T-helper 2 cell treated with Interferon-gamma antibody and Interleukin-4, amounts not matched to agents 5 μg/mL and 100 μg/mL, for 36 hours (primary cell): ENCODE measurements around the gene TSHZ1.
"Not testable (repeated sequence)": the region's sequence is repeated elsewhere in the genome, so short reads cannot be mapped to it uniquely, and the experiment has no call there.

Source experiments
- DNase-seq: peaks from one replicate; pipeline ENCODE4 v3.0.0; 2021; ENCODE audit warnings: low spot score
- H3K27ac Mint-ChIP-seq: one replicate; pipeline ENCODE4 v1.8.0; 2021; ENCODE audit warnings: mild to moderate bottlenecking, mixed read lengths
- H3K27me3 Mint-ChIP-seq: one replicate; pipeline ENCODE4 v1.8.0; 2021; ENCODE audit warnings: low read depth, mixed read lengths
- H3K36me3 Mint-ChIP-seq: one replicate; pipeline ENCODE4 v1.8.0; 2021; ENCODE audit warnings: low read depth, mixed read lengths
- H3K4me1 Mint-ChIP-seq: one replicate; pipeline ENCODE4 v1.8.0; 2021; ENCODE audit warnings: low read depth, mixed read lengths
- H3K4me3 Mint-ChIP-seq: one replicate; pipeline ENCODE4 v1.8.0; 2022; ENCODE audit warnings: mild to moderate bottlenecking, moderate library complexity, mixed read lengths
- H3K9me3 Mint-ChIP-seq: one replicate; pipeline ENCODE4 v1.8.0; 2021; ENCODE audit warnings: mixed read lengths

TSHZ1 gene

GRCh38 chr18:75172299-75173124, 38.1 kb upstream of the TSHZ1 start:
- Mint-ChIP-seq H3K36me3 (no peaks in the 10 kb centered on the region), H3K4me1 (no peaks in the 10 kb centered on the region), H3K27ac (no peak overlapping the region), H3K9me3 (no peaks in the 10 kb centered on the region), H3K27me3 (no peaks in the 10 kb centered on the region), H3K4me3 (no peak overlapping the region)
- DNase-seq: no peak

DNA sequence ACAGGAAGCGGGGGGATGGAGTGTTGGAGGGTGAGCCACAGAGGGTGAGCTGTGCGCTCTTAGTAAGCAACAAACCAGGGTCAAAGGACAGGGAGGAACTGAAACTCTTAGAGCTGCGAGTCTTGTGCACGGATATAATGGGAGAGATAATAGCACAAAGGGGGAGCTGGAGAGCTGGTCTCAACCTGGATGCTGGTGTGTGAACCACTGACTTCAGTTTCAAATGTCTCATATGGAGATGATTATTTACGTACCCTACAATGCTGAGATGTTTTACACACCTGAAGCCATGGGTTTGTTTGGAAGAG, 37.5 kb upstream of the TSHZ1 start:
- Mint-ChIP-seq H3K9me3 (no peaks in the 10 kb centered on the region), H3K27ac (no peak overlapping the region), H3K36me3 (no peaks in the 10 kb centered on the region), H3K27me3 (no peaks in the 10 kb centered on the region), H3K4me1 (no peaks in the 10 kb centered on the region), H3K4me3 (no peak overlapping the region)
- no peak for DNase-seq

- H3K27me3 Mint-ChIP-seq: no peaks in the 10 kb centered on the region
- no peaks in the 10 kb centered on the region for H3K4me1 Mint-ChIP-seq
- H3K27ac Mint-ChIP-seq: no peak overlapping the region
- no peak for DNase-seq
- H3K9me3 Mint-ChIP-seq: no peaks in the 10 kb centered on the region
- no peak overlapping the region for H3K4me3 Mint-ChIP-seq
- no peaks in the 10 kb centered on the region for H3K36me3 Mint-ChIP-seq
Measured at GRCh38 chr18:75173738-75174137, 36.9 kb upstream of the TSHZ1 start.

GRCh38 chr18:75176849-75177248, 33.7 kb upstream of the TSHZ1 start:
- H3K27ac Mint-ChIP-seq: no peak overlapping the region
- peaks cover 8% of the 10 kb centered on the region for H3K27me3 Mint-ChIP-seq
- no peaks in the 10 kb centered on the region for H3K4me1 Mint-ChIP-seq
- no peak overlapping the region for H3K4me3 Mint-ChIP-seq
- no peaks in the 10 kb centered on the region for H3K36me3 Mint-ChIP-seq
- DNase-seq: no peak
- H3K9me3 Mint-ChIP-seq: no peaks in the 10 kb centered on the region

GRCh38 chr18:75178376-75178775, 32.2 kb upstream of the TSHZ1 start:
- Mint-ChIP-seq H3K27ac (no peak overlapping the region), H3K27me3 (peaks cover 13% of the 10 kb centered on the region), H3K36me3 (no peaks in the 10 kb centered on the region), H3K4me3 (no peak overlapping the region), H3K4me1 (no peaks in the 10 kb centered on the region), H3K9me3 (no peaks in the 10 kb centered on the region)
- DNase-seq: no peak

- Mint-ChIP-seq H3K27ac (no peak overlapping the region), H3K27me3 (peaks cover 13% of the 10 kb centered on the region), H3K4me1 (no peaks in the 10 kb centered on the region), H3K9me3 (no peaks in the 10 kb centered on the region), H3K4me3 (no peak overlapping the region), H3K36me3 (no peaks in the 10 kb centered on the region)
- DNase-seq: no peak
Measured at GRCh38 chr18:75179819-75180600, 30.6 kb upstream of the TSHZ1 start.

- no peak for DNase-seq
- H3K27ac Mint-ChIP-seq: no peak overlapping the region
- no peaks in the 10 kb centered on the region for H3K4me1 Mint-ChIP-seq
- peaks cover 13% of the 10 kb centered on the region for H3K27me3 Mint-ChIP-seq
- no peaks in the 10 kb centered on the region for H3K36me3 Mint-ChIP-seq
- no peak overlapping the region for H3K4me3 Mint-ChIP-seq
- H3K9me3 Mint-ChIP-seq: no peaks in the 10 kb centered on the region
Measured at GRCh38 chr18:75183524-75183923, 27.1 kb upstream of the TSHZ1 start.

GRCh38 chr18:75183973-75184493, 26.6 kb upstream of the TSHZ1 start:
- no peak for DNase-seq
- H3K9me3 Mint-ChIP-seq: no peaks in the 10 kb centered on the region
- H3K27ac Mint-ChIP-seq: no peak overlapping the region
- no peak overlapping the region for H3K4me3 Mint-ChIP-seq
- peaks cover 13% of the 10 kb centered on the region for H3K27me3 Mint-ChIP-seq
- no peaks in the 10 kb centered on the region for H3K4me1 Mint-ChIP-seq
- no peaks in the 10 kb centered on the region for H3K36me3 Mint-ChIP-seq

DNA sequence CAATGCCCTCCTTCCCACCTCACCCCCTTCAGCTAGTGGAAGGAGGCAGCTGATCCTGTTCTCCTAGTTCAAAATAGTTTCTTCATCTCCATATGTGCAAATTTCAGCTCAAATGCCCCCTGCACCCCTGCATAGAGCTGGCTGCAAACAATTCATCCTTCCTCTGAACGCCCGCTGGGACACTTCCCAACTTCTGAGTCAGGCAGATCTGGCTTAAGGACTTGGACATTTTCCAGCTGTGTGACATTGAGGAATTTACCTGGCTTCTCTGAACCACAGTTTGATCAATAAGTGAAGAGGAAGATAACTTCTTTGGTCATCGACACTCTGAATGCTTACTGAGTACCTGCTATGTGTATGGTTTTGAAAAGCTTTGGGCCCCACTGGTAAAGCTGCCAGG, 25.1 kb upstream of the TSHZ1 start:
- no peaks in the 10 kb centered on the region for H3K36me3 Mint-ChIP-seq
- no peak for DNase-seq
- no peaks in the 10 kb centered on the region for H3K4me1 Mint-ChIP-seq
- no peaks in the 10 kb centered on the region for H3K9me3 Mint-ChIP-seq
- peaks cover 10% of the 10 kb centered on the region for H3K27me3 Mint-ChIP-seq
- H3K4me3 Mint-ChIP-seq: no peak overlapping the region
- H3K27ac Mint-ChIP-seq: no peak overlapping the region

DNA sequence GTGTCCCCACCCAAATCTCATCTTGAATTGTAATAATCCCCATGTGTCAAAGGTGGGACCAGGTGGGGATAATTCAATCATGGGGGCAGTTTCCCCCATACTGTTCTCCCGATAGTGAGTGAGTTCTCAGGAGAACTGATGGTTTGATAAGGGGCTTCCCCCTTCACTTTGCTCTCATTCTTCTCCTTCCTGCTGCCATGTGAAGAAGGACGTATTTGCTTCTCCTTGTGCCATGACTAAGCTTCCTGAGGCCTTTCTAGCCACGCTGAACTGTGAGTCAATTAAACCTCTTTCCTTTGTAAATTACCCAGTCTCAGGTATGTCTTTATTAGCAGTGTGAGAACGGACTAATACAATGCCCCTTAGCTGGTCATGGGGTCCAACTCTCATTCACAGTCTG, 22.9 kb upstream of the TSHZ1 start:
- H3K4me3 Mint-ChIP-seq, H3K27ac Mint-ChIP-seq, H3K27me3 Mint-ChIP-seq, H3K9me3 Mint-ChIP-seq, DNase-seq, H3K4me1 Mint-ChIP-seq, H3K36me3 Mint-ChIP-seq: not testable (repeated sequence)

DNA sequence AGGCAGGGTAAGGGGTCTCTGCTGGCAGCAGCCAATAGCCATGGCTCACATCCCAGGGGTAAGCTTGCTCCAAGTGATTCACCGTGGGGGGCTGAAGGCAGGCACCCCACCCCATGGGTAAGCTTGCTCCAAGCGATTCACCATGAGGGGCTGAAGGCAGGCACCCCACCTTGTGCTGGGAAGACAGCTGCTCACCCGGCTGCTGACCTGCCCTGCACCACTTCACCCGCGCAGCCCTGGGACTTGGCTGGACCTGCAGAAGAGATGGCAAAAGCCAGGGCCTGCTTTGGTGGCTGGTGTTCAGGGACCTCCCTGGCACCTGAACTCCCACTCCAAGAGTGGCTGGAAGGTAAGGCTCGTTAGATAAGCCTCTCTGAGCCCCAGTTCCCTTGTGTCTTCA, 20.9 kb upstream of the TSHZ1 start:
- Mint-ChIP-seq H3K9me3 (no peaks in the 10 kb centered on the region), H3K4me3 (no peak overlapping the region), H3K27me3 (no peaks in the 10 kb centered on the region), H3K36me3 (no peaks in the 10 kb centered on the region), H3K27ac (no peak overlapping the region), H3K4me1 (no peaks in the 10 kb centered on the region)
- no peak for DNase-seq

DNA sequence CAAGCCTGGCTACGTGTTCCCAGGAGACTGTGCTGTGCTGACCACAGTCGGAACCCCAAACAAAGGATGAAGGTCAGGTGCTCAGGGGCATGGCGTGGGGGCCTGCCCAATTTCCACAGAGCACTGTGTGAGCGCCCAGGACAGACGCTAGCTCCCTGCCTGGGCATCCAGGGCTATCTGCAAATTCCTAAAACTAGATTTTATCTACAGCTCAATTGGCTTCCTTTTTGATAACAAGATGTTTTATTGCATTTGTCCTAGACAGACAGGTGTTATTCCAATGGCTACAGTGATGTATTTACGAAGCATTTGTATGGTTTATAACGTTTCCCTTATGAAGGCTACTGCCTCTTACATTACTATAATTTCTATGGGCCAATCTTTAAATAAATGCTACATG, 17.7 kb upstream of the TSHZ1 start:
- H3K4me1 Mint-ChIP-seq: no peaks in the 10 kb centered on the region
- H3K27ac Mint-ChIP-seq: no peak overlapping the region
- no peaks in the 10 kb centered on the region for H3K27me3 Mint-ChIP-seq
- no peaks in the 10 kb centered on the region for H3K36me3 Mint-ChIP-seq
- no peak overlapping the region for H3K4me3 Mint-ChIP-seq
- no peaks in the 10 kb centered on the region for H3K9me3 Mint-ChIP-seq
- no peak for DNase-seq

DNA sequence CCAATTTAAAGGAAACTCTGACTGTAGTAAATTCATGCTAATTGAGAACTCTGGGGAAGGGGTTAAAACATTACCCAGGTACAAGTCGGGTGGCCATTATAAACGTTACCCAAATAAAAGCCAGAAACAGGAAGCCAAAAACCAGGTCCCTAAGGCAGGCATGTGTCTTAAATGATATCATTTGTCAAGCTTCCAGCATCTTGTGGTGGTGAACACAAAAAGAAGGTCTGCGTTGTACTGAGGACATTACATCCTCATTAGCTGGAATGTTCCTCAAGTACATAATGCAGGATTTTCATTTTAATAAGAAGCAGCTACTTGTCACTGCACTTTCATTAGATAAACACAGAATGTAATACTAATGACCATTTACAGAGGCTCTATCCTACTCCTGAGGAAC, 12.6 kb upstream of the TSHZ1 start:
- Mint-ChIP-seq H3K27me3 (no peaks in the 10 kb centered on the region), H3K36me3 (peaks cover 17% of the 10 kb centered on the region), H3K27ac (no peak overlapping the region), H3K9me3 (no peaks in the 10 kb centered on the region), H3K4me3 (no peak overlapping the region), H3K4me1 (no peaks in the 10 kb centered on the region)
- DNase-seq: no peak

DNA sequence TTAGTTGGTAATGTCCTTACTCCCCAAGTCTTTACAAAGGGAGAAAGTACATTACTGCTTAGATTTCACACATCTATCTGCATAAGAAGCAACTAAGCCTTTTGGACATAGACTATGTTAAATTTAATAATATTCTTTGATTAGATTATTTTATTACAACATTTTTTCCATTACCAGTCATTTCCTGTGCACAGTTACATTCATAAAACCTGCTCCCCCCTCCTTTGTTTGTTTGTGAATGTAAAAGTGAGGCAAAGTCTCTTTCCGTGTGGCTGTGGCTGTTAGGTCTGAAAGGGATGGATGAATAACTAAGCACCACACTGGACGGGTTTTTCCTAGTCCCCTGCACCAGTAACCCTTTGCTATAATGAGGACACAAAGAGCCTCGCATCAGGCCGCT, 11.3 kb upstream of the TSHZ1 start:
- H3K27me3 Mint-ChIP-seq: no peaks in the 10 kb centered on the region

More for the DNA sequence above, 11.3 kb upstream of the TSHZ1 start:
- Mint-ChIP-seq H3K9me3 (no peaks in the 10 kb centered on the region), H3K4me1 (peaks cover 2% of the 10 kb centered on the region), H3K4me3 (no peak overlapping the region), H3K27ac (no peak overlapping the region), H3K36me3 (peaks cover 18% of the 10 kb centered on the region)
- no peak for DNase-seq
